IPS DF 4.7 (cell line): ENCODE results near the gene PPP1R3G.

Experiments
- DNase-seq: peaks from one replicate; pipeline ENCODE4 v3.0.0-alpha.2; 2013; ENCODE audit warnings: low spot score; ENCODE audit errors: extremely low read depth

The PPP1R3G gene

GRCh38 chr6:5071216-5071615 is 13.9 kb upstream of the PPP1R3G start:
- DNase-seq: no peak

- DNase-seq: no peak
Observed at GRCh38 chr6:5072440-5072839, 12.7 kb upstream of the PPP1R3G start.

- no peak for DNase-seq
Observed at GRCh38 chr6:5073992-5074391, 11.1 kb upstream of the PPP1R3G start.

- no peak for DNase-seq
Observed at GRCh38 chr6:5076931-5077330, 8.2 kb upstream of the PPP1R3G start.

- no peak for DNase-seq
Observed at GRCh38 chr6:5078121-5078669, 6.9 kb upstream of the PPP1R3G start.

GRCh38 chr6:5079692-5080091 is 5.4 kb upstream of the PPP1R3G start:
- DNase-seq: no peak

- no peak for DNase-seq
Observed at GRCh38 chr6:5080574-5080973, 4.6 kb upstream of the PPP1R3G start.

- no peak for DNase-seq
Observed at GRCh38 chr6:5081182-5081581, 4.0 kb upstream of the PPP1R3G start.

- no peak for DNase-seq
Observed at GRCh38 chr6:5081955-5082354, 3.2 kb upstream of the PPP1R3G start.

- DNase-seq: no peak
Observed at GRCh38 chr6:5082487-5083306, 2.4 kb upstream of the PPP1R3G start.

- DNase-seq: no peak
Observed at GRCh38 chr6:5083307-5083583, 1.9 kb upstream of the PPP1R3G start.

- DNase-seq: no peak
Observed at GRCh38 chr6:5083813-5084359, 1.3 kb upstream of the PPP1R3G start.

GRCh38 chr6:5084360-5084780 is 771 bp upstream of the PPP1R3G start:
- DNase-seq: no peak

GRCh38 chr6:5085648-5086293 is 630 bp downstream of the PPP1R3G start:
- DNase-seq: no peak

- DNase-seq: no peak
Observed at GRCh38 chr6:5086294-5086890, 1.3 kb downstream of the PPP1R3G start.

GRCh38 chr6:5087389-5087788 is 2.2 kb downstream of the PPP1R3G start:
- DNase-seq: no peak

- DNase-seq: no peak
Observed at GRCh38 chr6:5088780-5089179, 3.6 kb downstream of the PPP1R3G start.

GRCh38 chr6:5089481-5090438 is 4.6 kb downstream of the PPP1R3G start:
- DNase-seq: no peak

GRCh38 chr6:5090603-5091002 is 5.5 kb downstream of the PPP1R3G start:
- DNase-seq: no peak

GRCh38 chr6:5091210-5092069 is 6.3 kb downstream of the PPP1R3G start:
- no peak for DNase-seq
